HG03103 (cell line): ENCODE data around the gene IST1.

Source experiments
- ATAC-seq: cut with Tn5 transposase; IDR thresholded peaks from one replicate; pipeline ENCODE4 v1.9.1; 2021; ENCODE audit warnings: low read depth; ENCODE audit not compliant: unreplicated experiment

IST1 gene

DNA sequence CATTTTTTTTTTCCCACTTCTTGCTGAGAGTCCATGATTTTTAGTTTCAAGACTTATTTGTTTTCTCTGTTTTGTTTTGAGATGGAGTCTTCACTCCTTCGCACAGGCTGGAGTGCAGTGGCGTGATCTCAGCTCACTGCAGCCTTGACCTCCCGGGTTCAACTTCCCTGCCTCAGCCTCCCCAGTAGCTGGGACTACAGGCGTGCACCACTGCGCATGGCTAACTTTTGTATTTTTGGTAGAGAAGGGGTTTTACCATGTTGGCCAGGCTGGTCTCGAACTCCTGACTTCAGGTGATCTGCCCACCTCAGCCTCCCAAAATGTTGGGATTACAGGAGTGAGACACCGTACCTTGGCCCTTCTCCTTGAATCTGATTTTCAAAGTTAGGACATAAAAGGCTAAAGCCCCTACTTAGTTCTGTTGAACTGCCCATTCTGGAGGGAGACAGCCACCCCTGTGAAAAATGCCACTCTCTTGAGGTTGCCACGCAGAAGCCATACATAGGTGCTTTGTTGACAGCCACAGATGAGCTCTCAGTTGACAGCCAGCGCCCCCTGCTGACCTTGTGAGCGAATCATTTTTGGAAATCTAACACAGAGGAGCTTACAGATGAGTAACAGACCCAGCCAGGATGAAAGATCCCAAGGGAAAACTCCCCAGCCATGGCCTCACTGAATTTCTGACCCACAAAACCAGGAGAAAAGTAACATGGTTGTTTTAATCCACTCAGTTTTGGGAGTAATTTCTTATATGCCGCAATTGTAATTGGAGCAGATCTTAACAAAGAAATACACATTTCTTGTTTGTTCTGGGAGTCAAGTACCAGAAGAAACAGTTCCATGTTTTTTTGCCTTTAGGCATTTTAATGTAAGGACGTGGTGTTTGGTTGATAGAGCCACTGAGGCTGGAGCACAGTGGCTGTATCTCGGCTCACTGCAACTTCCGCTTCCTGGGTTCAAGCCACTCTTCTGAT is 66.0 kb downstream of the IST1 start:
- peak; percentile 71 for ATAC-seq

DNA sequence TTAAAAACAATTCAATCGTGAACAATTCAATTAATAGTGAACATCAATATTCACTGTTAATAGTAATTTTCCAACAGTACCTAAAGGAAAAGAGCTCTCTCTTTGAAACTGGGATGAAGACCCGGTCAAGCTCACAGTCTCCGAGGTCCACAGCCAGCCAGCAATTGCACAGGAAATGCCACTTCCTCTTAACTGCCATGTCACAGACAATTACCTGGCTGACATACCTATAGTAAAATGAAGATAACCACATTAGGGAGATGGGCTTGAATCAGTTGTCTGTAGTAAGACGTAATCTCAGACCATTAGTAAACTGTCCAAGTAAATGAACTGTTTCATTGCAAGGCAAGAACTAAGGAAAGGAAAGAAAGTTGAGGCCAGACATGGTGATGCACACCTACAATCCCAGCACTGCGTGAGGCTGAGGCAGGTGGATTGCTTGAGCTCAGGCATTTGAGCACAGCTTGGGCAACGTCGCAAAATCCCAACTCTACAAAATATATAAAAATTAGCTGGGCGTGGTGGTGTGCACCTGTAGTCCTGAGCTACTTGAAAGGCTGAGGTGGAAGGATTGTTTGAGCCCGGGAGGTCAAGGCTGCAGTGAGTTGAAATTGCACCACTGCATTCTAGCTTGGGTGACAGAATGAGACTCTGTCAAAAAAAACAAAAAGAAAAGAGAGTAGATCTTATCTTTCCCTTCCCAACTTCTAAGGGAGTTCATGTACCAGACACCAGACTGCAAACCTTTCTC is 68.0 kb downstream of the IST1 start:
- no peak for ATAC-seq

GRCh38 chr16:71965223-71965622 is 69.9 kb downstream of the IST1 start:
- ATAC-seq: no peak

DNA sequence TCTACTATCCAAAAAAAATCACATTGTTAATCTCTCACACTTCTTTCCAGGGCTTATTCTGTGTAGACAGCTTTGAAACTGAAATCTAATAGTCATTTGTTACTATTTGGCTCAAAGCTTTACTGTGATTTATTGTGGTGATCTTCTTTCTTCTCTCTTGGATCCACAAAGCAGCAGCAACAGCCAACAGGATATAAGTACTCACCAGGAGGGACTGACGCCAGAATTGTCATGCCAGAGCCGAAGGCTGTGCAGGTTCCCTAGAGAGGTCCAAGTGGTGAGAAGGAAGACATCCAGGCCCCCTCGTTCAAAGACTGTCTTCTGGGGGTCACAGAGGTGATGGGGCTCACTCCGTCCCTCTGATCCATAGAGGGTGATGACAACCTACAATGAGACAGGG is 71.6 kb downstream of the IST1 start:
- ATAC-seq: no peak

DNA sequence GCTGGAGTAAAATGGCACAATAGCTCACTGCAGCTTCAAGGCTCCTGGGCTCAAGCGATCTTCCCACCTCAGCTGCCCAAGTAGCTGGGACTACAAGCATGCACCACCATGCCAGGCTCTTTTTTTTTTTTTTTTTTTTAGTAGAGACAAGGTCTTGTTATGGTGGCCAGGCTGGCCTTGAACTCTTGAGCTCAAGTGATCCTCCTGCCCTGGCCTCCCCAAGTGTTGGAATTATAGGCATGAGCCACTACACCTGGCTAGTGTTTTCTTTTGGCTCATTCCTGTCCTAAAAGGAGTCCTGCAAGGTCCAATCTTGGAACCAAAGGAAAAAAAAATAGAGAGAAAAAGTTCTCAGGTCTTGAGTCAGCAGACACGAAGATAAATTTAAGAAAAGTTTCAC is 74.0 kb downstream of the IST1 start:
- ATAC-seq: no peak

- no peak for ATAC-seq
Observed at GRCh38 chr16:71971571-71971970, 76.2 kb downstream of the IST1 start.

GRCh38 chr16:71972356-71972755 is 77.0 kb downstream of the IST1 start:
- ATAC-seq: no peak

DNA sequence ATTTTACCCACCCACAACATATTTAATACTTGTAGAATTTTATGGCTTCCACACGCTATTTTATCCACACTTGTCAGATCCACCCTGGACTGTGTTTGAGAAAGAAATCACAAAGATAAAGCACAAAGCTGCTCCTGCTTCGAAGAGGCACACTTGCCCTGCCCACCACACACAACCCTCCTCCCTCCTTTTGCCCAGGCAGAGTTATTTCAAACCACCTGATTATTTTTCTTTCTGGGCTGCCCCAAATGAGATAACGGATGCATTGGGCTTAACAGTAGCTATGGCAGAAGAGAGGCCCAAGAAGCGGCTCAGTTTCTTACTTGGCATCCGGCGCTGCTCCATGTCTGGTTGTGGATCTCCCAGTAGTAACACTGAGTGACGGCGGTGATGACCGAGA is 77.7 kb downstream of the IST1 start:
- ATAC-seq: no peak

DNA sequence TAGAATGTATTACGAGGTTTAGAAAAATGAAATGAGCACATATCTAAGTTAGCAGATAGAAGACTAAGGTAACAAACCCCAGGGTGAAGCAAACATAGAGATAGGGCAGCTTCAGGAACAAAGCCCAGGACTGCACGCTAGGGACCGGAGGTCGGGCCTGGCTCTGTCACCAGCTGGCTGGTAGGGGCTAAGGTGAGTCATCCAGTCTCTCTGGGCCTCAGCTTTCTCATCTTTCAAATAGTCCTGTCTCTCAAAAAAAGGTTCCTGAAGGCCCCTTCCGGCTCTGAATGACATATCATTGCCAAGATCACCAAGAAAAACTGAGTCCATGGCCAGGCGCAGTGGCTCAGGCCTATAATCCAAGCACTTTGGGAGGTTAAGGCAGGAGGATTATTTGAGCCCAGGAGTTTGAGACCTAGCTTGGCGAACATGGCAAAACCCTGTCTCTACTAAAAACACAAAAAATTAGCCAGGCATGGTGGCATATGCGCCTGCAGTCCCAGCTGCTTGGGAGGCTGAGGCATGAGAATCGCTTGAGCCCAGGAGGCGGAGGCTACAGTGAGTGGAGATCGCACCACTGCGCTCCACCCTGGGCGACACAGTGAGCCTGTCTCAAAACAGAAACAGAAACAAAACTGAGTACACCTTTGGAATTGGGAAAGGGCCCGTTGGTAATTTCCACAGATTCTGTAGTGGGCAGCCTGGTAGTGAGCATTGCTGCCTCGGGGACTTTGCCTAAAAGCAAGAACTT is 78.9 kb downstream of the IST1 start:
- ATAC-seq: no peak
